Measurements from ENCODE around the gene GSG1. TPM values are rescaled to one million over a fixed set of nuclear protein-coding genes. Genes with fewer than 3 reads are reported as not detected.
A peak's percentile ranks its signal among the peaks of the same experiment; 100 is the strongest.

Gene GSG1
- total RNA-seq, 1 donor from 2014 or later, result 0.23 TPM

DNA sequence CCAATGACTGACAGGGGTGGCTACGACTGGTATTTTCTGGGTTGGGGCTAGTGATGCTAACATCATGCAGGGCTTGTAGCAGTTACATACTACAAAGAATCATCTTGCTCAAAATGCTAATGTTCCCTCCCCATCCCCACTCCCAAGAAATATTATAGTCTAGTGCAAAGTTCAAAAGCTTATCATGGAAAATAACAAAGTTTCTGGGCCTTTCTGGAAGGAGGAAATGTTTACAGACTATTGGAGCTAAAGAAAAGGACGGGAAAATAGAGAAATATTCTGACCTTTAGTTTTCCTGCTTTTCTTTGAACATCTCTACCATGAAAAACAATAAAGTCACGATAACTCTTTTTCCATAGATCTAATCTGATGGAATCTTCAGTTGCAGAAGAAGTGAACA, 23.2 kb downstream of the GSG1 start:
- no peaks in the 10 kb centered on the region for H3K4me1 ChIP-seq (ENCODE audit: insufficient read depth, low read length)
- no peak overlapping the region for H3K9ac ChIP-seq (ENCODE audit: low read length)
- H3K27ac ChIP-seq (ENCODE audit: low read depth, low read length), result no peak overlapping the region
- H3K9me3 Mint-ChIP-seq (ENCODE audit: unreplicated experiment), result peaks cover 5% of the 10 kb centered on the region
- H4K20me1 ChIP-seq (ENCODE audit: insufficient read depth, low read length), result no peaks in the 10 kb centered on the region
- no peak for DNase-seq (ENCODE audit: low read depth)
- H3K4me1 Mint-ChIP-seq (ENCODE audit: low read depth, unreplicated experiment), result peaks cover 3% of the 10 kb centered on the region
- H3K79me2 ChIP-seq (ENCODE audit: insufficient read depth, low read length), result no peaks in the 10 kb centered on the region
- no peaks in the 10 kb centered on the region for H3K27me3 ChIP-seq (ENCODE audit: insufficient read depth, low read length)
- no peaks in the 10 kb centered on the region for H3K27me3 Mint-ChIP-seq (ENCODE audit: low read depth, unreplicated experiment)
- H3K4me2 ChIP-seq (ENCODE audit: low read length), result no peak overlapping the region
- H3K36me3 ChIP-seq (ENCODE audit: insufficient read depth, low read length), result no peaks in the 10 kb centered on the region
- no peak overlapping the region for H2AFZ ChIP-seq (ENCODE audit: low read depth, low read length)
- H3K4me3 ChIP-seq (ENCODE audit: insufficient read depth, low read depth, low read length), result no peak overlapping the region
- FAIRE-seq, result no peak
- no peak overlapping the region for H3K27ac Mint-ChIP-seq (ENCODE audit: unreplicated experiment)
- H3K36me3 Mint-ChIP-seq (ENCODE audit: low read depth, unreplicated experiment), result peaks cover 16% of the 10 kb centered on the region
- H3K9me3 ChIP-seq (ENCODE audit: insufficient read depth, low read depth, low read length), result no peaks in the 10 kb centered on the region
- H3K4me3 Mint-ChIP-seq (ENCODE audit: unreplicated experiment), result no peak overlapping the region
- TF ChIP-seq EZH2 (IDR thresholded peaks at IDR 0.05; ENCODE audit: insufficient read depth, low read length) (no peak), CTCF (IDR thresholded peaks at IDR 0.05; ENCODE audit: insufficient read depth, low read depth, low read length) (no peak)

- H3K27ac Mint-ChIP-seq (ENCODE audit: unreplicated experiment), result no peak overlapping the region
- Histone ChIP-seq H3K27ac (ENCODE audit: low read depth, low read length) (no peak overlapping the region), H3K36me3 (ENCODE audit: insufficient read depth, low read length) (no peaks in the 10 kb centered on the region), H3K79me2 (ENCODE audit: insufficient read depth, low read length) (no peaks in the 10 kb centered on the region), H4K20me1 (ENCODE audit: insufficient read depth, low read length) (no peaks in the 10 kb centered on the region), H3K9ac (ENCODE audit: low read length) (no peak overlapping the region), H3K4me1 (ENCODE audit: insufficient read depth, low read length) (no peaks in the 10 kb centered on the region), H2AFZ (ENCODE audit: low read depth, low read length) (no peak overlapping the region), H3K4me2 (ENCODE audit: low read length) (no peak overlapping the region), H3K4me3 (ENCODE audit: insufficient read depth, low read depth, low read length) (no peak overlapping the region), H3K27me3 (ENCODE audit: insufficient read depth, low read length) (no peaks in the 10 kb centered on the region), H3K9me3 (ENCODE audit: insufficient read depth, low read depth, low read length) (no peaks in the 10 kb centered on the region)
- TF ChIP-seq CTCF (IDR thresholded peaks at IDR 0.05; ENCODE audit: insufficient read depth, low read depth, low read length), result no peak
- no peak for TF ChIP-seq EZH2 (IDR thresholded peaks at IDR 0.05; ENCODE audit: insufficient read depth, low read length)
- no peak for DNase-seq (ENCODE audit: low read depth)
- no peak for FAIRE-seq
- peaks cover 7% of the 10 kb centered on the region for H3K4me1 Mint-ChIP-seq (ENCODE audit: low read depth, unreplicated experiment)
- H3K4me3 Mint-ChIP-seq (ENCODE audit: unreplicated experiment), result no peak overlapping the region
- H3K9me3 Mint-ChIP-seq (ENCODE audit: unreplicated experiment), result peaks cover 5% of the 10 kb centered on the region
- peaks cover 16% of the 10 kb centered on the region for H3K36me3 Mint-ChIP-seq (ENCODE audit: low read depth, unreplicated experiment)
- H3K27me3 Mint-ChIP-seq (ENCODE audit: low read depth, unreplicated experiment), result no peaks in the 10 kb centered on the region
Measured at GRCh38 chr12:13079440-13079906, 24.0 kb downstream of the GSG1 start.

DNA sequence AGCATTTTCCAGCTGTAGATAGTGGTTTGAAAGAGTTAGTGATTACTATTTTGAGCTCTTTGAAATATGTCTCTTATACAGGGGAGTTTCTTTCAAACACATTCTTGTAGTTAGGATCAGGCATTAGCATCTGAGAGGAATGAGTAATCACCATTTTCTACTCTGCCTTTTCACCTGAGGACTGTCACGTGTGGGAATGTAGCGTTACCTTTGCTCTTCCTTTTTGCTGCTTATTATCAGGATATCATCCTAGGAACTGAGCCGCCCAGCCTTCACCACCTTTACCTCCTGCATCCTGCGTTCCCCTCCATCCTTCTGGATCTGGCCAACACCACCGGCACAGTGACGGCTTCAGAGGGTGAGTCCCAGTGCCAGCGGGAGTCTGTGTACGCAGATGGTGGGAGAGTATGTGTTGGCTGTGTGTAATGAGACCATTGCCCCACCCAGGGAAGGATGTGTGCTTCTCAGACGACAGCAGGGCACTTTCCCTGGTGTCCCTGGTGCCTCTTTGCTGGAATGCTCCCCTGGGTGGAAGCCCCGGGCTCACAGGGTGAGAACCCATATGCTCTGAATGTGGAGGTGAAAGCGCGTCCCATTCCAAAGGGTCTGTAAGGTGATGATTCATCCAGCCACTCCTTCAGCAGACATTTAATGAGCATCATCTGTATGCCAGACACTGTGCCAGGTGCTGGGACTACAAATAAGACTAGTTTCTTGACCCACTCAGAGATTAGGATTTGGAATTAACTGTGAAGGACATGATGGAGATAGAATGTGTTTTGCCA, 27.5 kb downstream of the GSG1 start:
- no peaks in the 10 kb centered on the region for H3K9me3 ChIP-seq (ENCODE audit: insufficient read depth, low read depth, low read length)
- Mint-ChIP-seq H3K4me3 (ENCODE audit: unreplicated experiment) (no peak overlapping the region), H3K27me3 (ENCODE audit: low read depth, unreplicated experiment) (no peaks in the 10 kb centered on the region), H3K9me3 (ENCODE audit: unreplicated experiment) (peaks cover 5% of the 10 kb centered on the region), H3K4me1 (ENCODE audit: low read depth, unreplicated experiment) (peaks cover 11% of the 10 kb centered on the region), H3K27ac (ENCODE audit: unreplicated experiment) (no peak overlapping the region), H3K36me3 (ENCODE audit: low read depth, unreplicated experiment) (peaks cover 14% of the 10 kb centered on the region)
- H3K27me3 ChIP-seq (ENCODE audit: insufficient read depth, low read length), result no peaks in the 10 kb centered on the region
- no peak overlapping the region for H3K27ac ChIP-seq (ENCODE audit: low read depth, low read length)
- no peak for TF ChIP-seq EZH2 (IDR thresholded peaks at IDR 0.05; ENCODE audit: insufficient read depth, low read length)
- TF ChIP-seq CTCF (IDR thresholded peaks at IDR 0.05; ENCODE audit: insufficient read depth, low read depth, low read length), result no peak
- H3K4me3 ChIP-seq (ENCODE audit: insufficient read depth, low read depth, low read length), result no peak overlapping the region
- H3K9ac ChIP-seq (ENCODE audit: low read length), result no peak overlapping the region
- FAIRE-seq (peak; percentile 20), DNase-seq (ENCODE audit: low read depth) (no peak)
- H3K4me1 ChIP-seq (ENCODE audit: insufficient read depth, low read length), result no peaks in the 10 kb centered on the region
- H3K36me3 ChIP-seq (ENCODE audit: insufficient read depth, low read length), result no peaks in the 10 kb centered on the region
- no peak overlapping the region for H2AFZ ChIP-seq (ENCODE audit: low read depth, low read length)
- no peak overlapping the region for H3K4me2 ChIP-seq (ENCODE audit: low read length)
- H4K20me1 ChIP-seq (ENCODE audit: insufficient read depth, low read length), result no peaks in the 10 kb centered on the region
- no peaks in the 10 kb centered on the region for H3K79me2 ChIP-seq (ENCODE audit: insufficient read depth, low read length)
